ENCODE results near the gene LDB2. TPM values are rescaled to one million over a fixed set of nuclear protein-coding genes. Genes with fewer than 3 reads are reported as not detected.

The LDB2 gene
- total RNA-seq, 1 experiment from 2014 or later, result not detected

- Histone ChIP-seq H3K9me3 (ENCODE audit: insufficient read depth, low read depth) (no peaks in the 10 kb centered on the region), H2AFZ (no peak overlapping the region), H3K4me3 (no peak overlapping the region), H3K9me2 (ENCODE audit: insufficient read depth) (no peaks in the 10 kb centered on the region), H3K79me2 (ENCODE audit: low read depth) (no peaks in the 10 kb centered on the region), H3K36me3 (ENCODE audit: low read depth) (no peaks in the 10 kb centered on the region), H3K27ac (no peak overlapping the region), H3K4me2 (no peak overlapping the region), H3K27me3 (ENCODE audit: insufficient read depth, low read depth) (no peaks in the 10 kb centered on the region), H4K20me1 (ENCODE audit: insufficient read depth) (no peaks in the 10 kb centered on the region), H3F3A (ENCODE audit: insufficient read depth, low read depth) (no peaks in the 10 kb centered on the region), H3K4me1 (replicated peaks; ENCODE audit: insufficient read depth) (no peaks in the 10 kb centered on the region)
- intact Hi-C loops (cut with micrococcal nuclease; ENCODE audit: unreplicated experiment), result no loop called here
- BruUV-seq (replicated peaks), result no TSS peak
- ChIA-PET CTCF (interaction anchor here (0.7 kb wide), 1 partner anchor 24 kb away, joined by 3 read pairs; no protein-coding TSS in a partner anchor), POLR2A (ENCODE audit: unreplicated experiment) (no interaction called here)
- no peak for TF ChIP-seq EZH2 (IDR thresholded peaks at IDR 0.05; ENCODE audit: low read depth)
- TF ChIP-seq CTCF (conservative IDR thresholded peaks at IDR 0.05), result no peak
- no peak for DNase-seq
These were observed 212.2 kb downstream of the LDB2 start for GRCh38 chr4:16686195-16686594.

GRCh38 chr4:16685536-16685935, 212.9 kb downstream of the LDB2 start:
- no peaks in the 10 kb centered on the region for H4K20me1 ChIP-seq (ENCODE audit: insufficient read depth)
- no peaks in the 10 kb centered on the region for H3K79me2 ChIP-seq (ENCODE audit: low read depth)
- intact Hi-C loops (cut with micrococcal nuclease; ENCODE audit: unreplicated experiment), result no loop called here
- no peak for DNase-seq
- BruUV-seq (replicated peaks), result no TSS peak
- H3K9me3 ChIP-seq (ENCODE audit: insufficient read depth, low read depth), result no peaks in the 10 kb centered on the region
- H3K4me3 ChIP-seq, result no peak overlapping the region
- H3K4me2 ChIP-seq, result no peak overlapping the region
- no peak overlapping the region for H3K27ac ChIP-seq
- no peaks in the 10 kb centered on the region for H3F3A ChIP-seq (ENCODE audit: insufficient read depth, low read depth)
- no peaks in the 10 kb centered on the region for H3K27me3 ChIP-seq (ENCODE audit: insufficient read depth, low read depth)
- H3K9me2 ChIP-seq (ENCODE audit: insufficient read depth), result no peaks in the 10 kb centered on the region
- no peaks in the 10 kb centered on the region for H3K4me1 ChIP-seq (replicated peaks; ENCODE audit: insufficient read depth)
- no peak overlapping the region for H2AFZ ChIP-seq
- ChIA-PET POLR2A (ENCODE audit: unreplicated experiment) (no interaction called here), CTCF (no interaction called here)
- no peaks in the 10 kb centered on the region for H3K36me3 ChIP-seq (ENCODE audit: low read depth)
- TF ChIP-seq EZH2 (IDR thresholded peaks at IDR 0.05; ENCODE audit: low read depth) (no peak), CTCF (conservative IDR thresholded peaks at IDR 0.05) (no peak)

- DNase-seq, result no peak
- CTCF ChIA-PET, result no interaction called here
- H3K27me3 ChIP-seq (ENCODE audit: insufficient read depth, low read depth), result no peaks in the 10 kb centered on the region
These were observed 213.5 kb downstream of the LDB2 start for GRCh38 chr4:16684935-16685334.

More at GRCh38 chr4:16684935-16685334, 213.5 kb downstream of the LDB2 start:
- H3K79me2 ChIP-seq (ENCODE audit: low read depth), result no peaks in the 10 kb centered on the region
- no peaks in the 10 kb centered on the region for H3K36me3 ChIP-seq (ENCODE audit: low read depth)
- H3K9me2 ChIP-seq (ENCODE audit: insufficient read depth), result no peaks in the 10 kb centered on the region
- H2AFZ ChIP-seq, result no peak overlapping the region
- no peak overlapping the region for H3K4me2 ChIP-seq
- H3K27ac ChIP-seq, result no peak overlapping the region
- no peaks in the 10 kb centered on the region for H4K20me1 ChIP-seq (ENCODE audit: insufficient read depth)
- H3K9me3 ChIP-seq (ENCODE audit: insufficient read depth, low read depth), result no peaks in the 10 kb centered on the region
- H3K4me3 ChIP-seq, result no peak overlapping the region
- no TSS peak for BruUV-seq (replicated peaks)
- intact Hi-C loops (cut with micrococcal nuclease; ENCODE audit: unreplicated experiment), result no loop called here
- POLR2A ChIA-PET (ENCODE audit: unreplicated experiment), result no interaction called here
- no peaks in the 10 kb centered on the region for H3K4me1 ChIP-seq (replicated peaks; ENCODE audit: insufficient read depth)
- H3F3A ChIP-seq (ENCODE audit: insufficient read depth, low read depth), result no peaks in the 10 kb centered on the region
- no peak for TF ChIP-seq CTCF (conservative IDR thresholded peaks at IDR 0.05)
- TF ChIP-seq EZH2 (IDR thresholded peaks at IDR 0.05; ENCODE audit: low read depth), result no peak
